ENCODE measurements around the gene STYXL1. TPM values are rescaled to one million over a fixed set of nuclear protein-coding genes. Genes with fewer than 3 reads are reported as not detected.

The STYXL1 gene
- total RNA-seq, 1 experiment from 2014 or later, result 21.3 TPM

GRCh38 chr7:75987026-75987804 is 60.6 kb downstream of the STYXL1 start:
- CTCF ChIA-PET, result no interaction called here
- no peaks in the 10 kb centered on the region for H3K9me3 Mint-ChIP-seq
- POLR2A ChIA-PET, result no interaction called here
- no peaks in the 10 kb centered on the region for H3K27me3 Mint-ChIP-seq (ENCODE audit: low read depth)
- peaks cover 15% of the 10 kb centered on the region for H3K4me1 Mint-ChIP-seq
- no peak overlapping the region for H3K4me3 Mint-ChIP-seq
- DNase-seq (ENCODE audit: low spot score) (no peak), ATAC-seq (no peak)
- TF ChIP-seq EMX1 (CRISPR knock-in tag; IDR thresholded peaks at IDR 0.05) (no peak), ATF3 (CRISPR knock-in tag; conservative IDR thresholded peaks at IDR 0.05) (no peak), TP53 (CRISPR knock-in tag; IDR thresholded peaks at IDR 0.05) (no peak), GABPB1 (CRISPR knock-in tag; IDR thresholded peaks at IDR 0.05) (no peak), ZNF317 (CRISPR knock-in tag; IDR thresholded peaks at IDR 0.05; ENCODE audit: borderline replicate concordance, low read depth) (no peak), MLX (CRISPR knock-in tag; IDR thresholded peaks at IDR 0.05) (no peak), STAT6 (CRISPR knock-in tag; conservative IDR thresholded peaks at IDR 0.05; ENCODE audit: low read depth) (no peak), HMGXB4 (CRISPR knock-in tag; IDR thresholded peaks at IDR 0.05) (no peak), NR1H2 (CRISPR knock-in tag; IDR thresholded peaks at IDR 0.05) (no peak), RELA (CRISPR knock-in tag; IDR thresholded peaks at IDR 0.05; ENCODE audit: borderline replicate concordance) (no peak), JAZF1 (CRISPR knock-in tag; IDR thresholded peaks at IDR 0.05) (no peak), MAX (CRISPR knock-in tag; IDR thresholded peaks at IDR 0.05) (no peak), OVOL2 (CRISPR knock-in tag; IDR thresholded peaks at IDR 0.05; ENCODE audit: borderline replicate concordance) (no peak), NFE2L1 (CRISPR knock-in tag; IDR thresholded peaks at IDR 0.05) (no peak)
- peaks cover 9% of the 10 kb centered on the region for H3K36me3 Mint-ChIP-seq
- H3K27ac Mint-ChIP-seq, result peak overlapping the region; percentile 70

GRCh38 chr7:75986147-75986781 is 61.5 kb downstream of the STYXL1 start:
- H3K4me3 Mint-ChIP-seq, result no peak overlapping the region
- peaks cover 15% of the 10 kb centered on the region for H3K4me1 Mint-ChIP-seq
- ChIA-PET CTCF (interaction anchor here (1.3 kb wide), 1 partner anchor 120 kb away, joined by 4 read pairs; no protein-coding TSS in a partner anchor), POLR2A (interaction anchor here (0.6 kb wide), 1 partner anchor 99 kb away, joined by 6 read pairs; no protein-coding TSS in a partner anchor)
- no peak for TF ChIP-seq ATF6 (CRISPR knock-in tag; IDR thresholded peaks at IDR 0.05)
- TF ChIP-seq PRRX2 (CRISPR knock-in tag; IDR thresholded peaks at IDR 0.05), result no peak
- H3K9me3 Mint-ChIP-seq, result no peaks in the 10 kb centered on the region
- H3K27me3 Mint-ChIP-seq (ENCODE audit: low read depth), result no peaks in the 10 kb centered on the region
- ATAC-seq, result no peak
- DNase-seq (ENCODE audit: low spot score), result no peak
- H3K27ac Mint-ChIP-seq, result no peak overlapping the region
- H3K36me3 Mint-ChIP-seq, result peaks cover 9% of the 10 kb centered on the region

Data from WTC11 (cell line).